Measurements from ENCODE around the gene SYT5. TPM values are rescaled to one million over a fixed set of nuclear protein-coding genes. Genes with fewer than 3 reads are reported as not detected.
"Not testable (repeated sequence)": the region's sequence is repeated elsewhere in the genome, so short reads cannot be mapped to it uniquely, and the experiment has no call there.

The SYT5 gene
- total RNA-seq, 2 donors from 2014 or later: not detected

DNA sequence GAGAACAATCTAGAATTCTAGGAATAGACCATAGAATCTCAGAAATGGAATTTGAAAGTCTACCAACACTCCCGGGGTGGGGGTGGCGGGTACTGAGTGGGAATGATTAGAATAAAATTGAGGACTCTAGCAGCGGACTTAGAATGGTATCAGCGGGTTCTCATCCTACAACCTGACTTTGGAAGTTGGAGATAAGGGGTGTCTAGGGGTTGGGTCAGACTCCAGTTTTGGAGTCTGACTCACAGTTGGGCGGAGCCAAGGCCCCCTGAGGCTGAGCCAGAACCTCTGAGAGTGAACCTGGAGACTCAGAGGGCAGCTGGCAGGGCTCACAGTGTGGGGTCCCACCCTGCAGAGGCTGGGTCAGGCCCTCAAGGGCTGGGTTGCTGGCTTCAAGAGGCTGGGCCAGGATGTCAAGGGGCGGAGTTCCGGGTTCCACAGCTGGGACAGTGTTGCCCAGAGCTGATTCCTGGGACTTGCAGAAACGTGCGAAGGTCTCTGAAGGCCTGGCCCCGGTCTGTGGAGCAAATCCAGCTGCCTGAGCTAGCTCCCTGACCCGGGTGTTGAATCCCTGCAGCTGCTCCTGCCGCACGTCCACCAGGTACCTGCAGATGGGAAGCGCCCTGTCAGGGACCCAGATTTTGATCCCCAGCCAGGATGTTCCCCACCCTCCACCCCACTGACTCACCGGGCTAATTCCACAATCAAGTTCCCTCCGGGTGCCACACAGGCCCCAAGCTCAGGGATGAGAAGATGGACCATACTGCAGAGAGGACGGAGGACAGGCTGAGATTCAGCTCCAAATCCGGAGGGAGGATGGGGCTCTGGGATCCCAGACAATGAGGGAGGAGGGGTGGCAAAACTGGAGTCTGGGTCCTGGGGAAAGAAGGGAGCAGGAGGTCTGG is 21.0 kb downstream of the SYT5 start:
- Histone ChIP-seq H3K27me3 (replicated peaks; ENCODE audit: insufficient read depth) (peaks cover 13% of the 10 kb centered on the region), H3K9me3 (no peaks in the 10 kb centered on the region), H3K4me3 (no peak overlapping the region), H3K4me1 (ENCODE audit: control insufficient read depth in 1 of 2, low read depth in 2 of 2) (peaks cover 0 to 6% of the 10 kb centered on the region in 2 donors), H3K27ac (no peak overlapping the region), H3K36me3 (no peaks in the 10 kb centered on the region)
- no peak for DNase-seq (ENCODE audit: low spot score)
- ATAC-seq (ENCODE audit: insufficient number of reproducible peaks, low FRiP score, low read depth): no peak
- no peak for TF ChIP-seq CTCF (IDR thresholded peaks at IDR 0.05)

- DNase-seq (ENCODE audit: low spot score): no peak
- no peak for ATAC-seq (ENCODE audit: insufficient number of reproducible peaks, low FRiP score, low read depth)
- Histone ChIP-seq H3K4me3 (no peak overlapping the region), H3K36me3 (no peaks in the 10 kb centered on the region), H3K27ac (no peak overlapping the region), H3K9me3 (no peaks in the 10 kb centered on the region), H3K27me3 (replicated peaks; ENCODE audit: insufficient read depth) (peaks cover 13% of the 10 kb centered on the region), H3K4me1 (ENCODE audit: control insufficient read depth in 1 of 2, low read depth in 2 of 2) (peaks cover 0 to 6% of the 10 kb centered on the region in 2 donors)
- TF ChIP-seq CTCF (IDR thresholded peaks at IDR 0.05): no peak
Observed at GRCh38 chr19:55158423-55158822, 21.7 kb downstream of the SYT5 start.

- no peak for TF ChIP-seq CTCF (IDR thresholded peaks at IDR 0.05)
- H3K27me3 ChIP-seq (replicated peaks; ENCODE audit: insufficient read depth): peaks cover 12% of the 10 kb centered on the region
- no peak within 1 kb of the TSS for H3K4me3 ChIP-seq
- H3K27ac ChIP-seq: no peak within 1 kb of the TSS
- H3K36me3 ChIP-seq: no peaks in the 10 kb centered on the region
- DNase-seq (ENCODE audit: low spot score) (no peak), ATAC-seq (ENCODE audit: insufficient number of reproducible peaks, low FRiP score, low read depth) (no peak)
- no peaks in the 10 kb centered on the region for H3K9me3 ChIP-seq
- peaks cover 0 to 6% of the 10 kb centered on the region in 2 donors for H3K4me1 ChIP-seq (ENCODE audit: control insufficient read depth in 1 of 2, low read depth in 2 of 2)
Observed at GRCh38 chr19:55157064-55157908, 22.8 kb downstream of the SYT5 start, which contains the start of gene TNNI3. TNNI3 (minus strand) TSS chr19:55157732; CDS start chr19:55157589, 143 bp downstream.

- H3K9me3 ChIP-seq: no peaks in the 10 kb centered on the region
- no peak overlapping the region for H3K4me3 ChIP-seq
- TF ChIP-seq CTCF (IDR thresholded peaks at IDR 0.05): no peak
- H3K27me3 ChIP-seq (replicated peaks; ENCODE audit: insufficient read depth): peaks cover 3% of the 10 kb centered on the region
- peaks cover 0 to 6% of the 10 kb centered on the region in 2 donors for H3K4me1 ChIP-seq (ENCODE audit: control insufficient read depth in 1 of 2, low read depth in 2 of 2)
- ATAC-seq (ENCODE audit: insufficient number of reproducible peaks, low FRiP score, low read depth): no peak
- no peak for DNase-seq (ENCODE audit: low spot score)
- H3K27ac ChIP-seq: no peak overlapping the region
- H3K36me3 ChIP-seq: no peaks in the 10 kb centered on the region
Observed at GRCh38 chr19:55156202-55157063, 23.7 kb downstream of the SYT5 start.

GRCh38 chr19:55155784-55156183 is 24.3 kb downstream of the SYT5 start:
- not testable (repeated sequence) for H3K36me3 ChIP-seq; H3K27ac ChIP-seq; H3K4me1 ChIP-seq (ENCODE audit: control insufficient read depth in 1 of 2, low read depth in 2 of 2); ATAC-seq (ENCODE audit: insufficient number of reproducible peaks, low FRiP score, low read depth); H3K9me3 ChIP-seq; H3K27me3 ChIP-seq (replicated peaks; ENCODE audit: insufficient read depth); DNase-seq (ENCODE audit: low spot score); H3K4me3 ChIP-seq
